ACHN (cell line): ENCODE data around the gene DDX17.
"Not testable (repeated sequence)": the region's sequence is repeated elsewhere in the genome, so short reads cannot be mapped to it uniquely, and the experiment has no call there.

Source experiments
- DNase-seq: peaks from one replicate; pipeline ENCODE4 v3.0.0-alpha.2; 2015
- in situ Hi-C: cut with HindIII; loops from 2 replicates; pipeline ENCODE4 v1.10.0; 2017; ENCODE audit warnings: low sequenced_read_pairs, low pct_ligation_motif_present, low pct_unique_long_range_greater_than_20kb

The DDX17 gene

GRCh38 chr22:38470179-38470578, 35.9 kb downstream of the DDX17 start:
- DNase-seq, in situ Hi-C loops: not testable (repeated sequence)

GRCh38 chr22:38469306-38469781, 36.8 kb downstream of the DDX17 start:
- DNase-seq: no peak
- in situ Hi-C loops: no loop called here

GRCh38 chr22:38468443-38469305, 37.4 kb downstream of the DDX17 start:
- no peak for DNase-seq
- in situ Hi-C loops: no loop called here

- DNase-seq: peak; percentile 52
- in situ Hi-C loops: no loop called here
Measured at GRCh38 chr22:38467904-38468442, 38.1 kb downstream of the DDX17 start, which contains the start of gene KDELR3. TSS of gene KDELR3 (plus strand) at chr22:38468096. CDS start at chr22:38468234, 138 bp downstream.

- in situ Hi-C loops: no loop called here
- no peak for DNase-seq
Measured at GRCh38 chr22:38467438-38467903, 38.6 kb downstream of the DDX17 start.

- in situ Hi-C loops: no loop called here
- no peak for DNase-seq
Measured at GRCh38 chr22:38465673-38466490, 40.2 kb downstream of the DDX17 start.

- no peak for DNase-seq
- in situ Hi-C loops: no loop called here
Measured at GRCh38 chr22:38464992-38465672, 41.0 kb downstream of the DDX17 start.

GRCh38 chr22:38462960-38463784, 42.9 kb downstream of the DDX17 start:
- in situ Hi-C loops: no loop called here
- DNase-seq: no peak

GRCh38 chr22:38461414-38462081, 44.6 kb downstream of the DDX17 start:
- in situ Hi-C loops: no loop called here
- DNase-seq: peak; percentile 79

- DNase-seq: no peak
- in situ Hi-C loops: no loop called here
Measured at GRCh38 chr22:38461057-38461413, 45.1 kb downstream of the DDX17 start.

- DNase-seq: no peak
- in situ Hi-C loops: no loop called here
Measured at GRCh38 chr22:38460426-38460840, 45.7 kb downstream of the DDX17 start.

GRCh38 chr22:38456841-38457699, 49.0 kb downstream of the DDX17 start:
- in situ Hi-C loops: no loop called here
- no peak for DNase-seq

GRCh38 chr22:38456272-38456835, 49.8 kb downstream of the DDX17 start:
- no peak for DNase-seq
- in situ Hi-C loops: no loop called here

GRCh38 chr22:38455530-38456271, 50.4 kb downstream of the DDX17 start:
- in situ Hi-C loops: no loop called here
- DNase-seq: no peak

GRCh38 chr22:38455076-38455529, 51.0 kb downstream of the DDX17 start, which contains the start of gene KCNJ4:
TSS of gene KCNJ4 (minus strand) at chr22:38455199. CDS start at chr22:38428132, 27,067 bp downstream.
- in situ Hi-C loops: no loop called here
- DNase-seq: no peak
